Measurements from ENCODE around the gene ACADSB. TPM values are rescaled to one million over a fixed set of nuclear protein-coding genes. Genes with fewer than 3 reads are reported as not detected.

ACADSB gene
- polyA plus RNA-seq, 1 experiment, result 16.1 TPM

GRCh38 chr10:123016228-123016627 lies 7.4 kb downstream of the ACADSB start:
- DNase-seq (ENCODE audit: low read depth, low spot score), result no peak
- ChIA-PET POLR2A (no interaction called here), CTCF (interaction anchor here (0.5 kb wide), 1 partner anchor 542 kb away, joined by 8 read pairs; no protein-coding TSS in a partner anchor)
- TF ChIP-seq, protein P1, sequence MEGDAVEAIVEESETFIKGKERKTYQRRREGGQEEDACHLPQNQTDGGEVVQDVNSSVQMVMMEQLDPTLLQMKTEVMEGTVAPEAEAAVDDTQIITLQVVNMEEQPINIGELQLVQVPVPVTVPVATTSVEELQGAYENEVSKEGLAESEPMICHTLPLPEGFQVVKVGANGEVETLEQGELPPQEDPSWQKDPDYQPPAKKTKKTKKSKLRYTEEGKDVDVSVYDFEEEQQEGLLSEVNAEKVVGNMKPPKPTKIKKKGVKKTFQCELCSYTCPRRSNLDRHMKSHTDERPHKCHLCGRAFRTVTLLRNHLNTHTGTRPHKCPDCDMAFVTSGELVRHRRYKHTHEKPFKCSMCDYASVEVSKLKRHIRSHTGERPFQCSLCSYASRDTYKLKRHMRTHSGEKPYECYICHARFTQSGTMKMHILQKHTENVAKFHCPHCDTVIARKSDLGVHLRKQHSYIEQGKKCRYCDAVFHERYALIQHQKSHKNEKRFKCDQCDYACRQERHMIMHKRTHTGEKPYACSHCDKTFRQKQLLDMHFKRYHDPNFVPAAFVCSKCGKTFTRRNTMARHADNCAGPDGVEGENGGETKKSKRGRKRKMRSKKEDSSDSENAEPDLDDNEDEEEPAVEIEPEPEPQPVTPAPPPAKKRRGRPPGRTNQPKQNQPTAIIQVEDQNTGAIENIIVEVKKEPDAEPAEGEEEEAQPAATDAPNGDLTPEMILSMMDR (IDR thresholded peaks at IDR 0.05; ENCODE audit: low read depth, low read length), result no peak
- no peak overlapping the region for H3K4me3 ChIP-seq (ENCODE audit: low read depth, low read length)
- H3K9me3 ChIP-seq (ENCODE audit: control insufficient read depth, insufficient read depth, low read length), result no peaks in the 10 kb centered on the region
- no peak overlapping the region for H3K27ac ChIP-seq (ENCODE audit: low read depth, low read length)
- no peaks in the 10 kb centered on the region for H3K27me3 ChIP-seq (ENCODE audit: control insufficient read depth, insufficient read depth, low read length)

DNA sequence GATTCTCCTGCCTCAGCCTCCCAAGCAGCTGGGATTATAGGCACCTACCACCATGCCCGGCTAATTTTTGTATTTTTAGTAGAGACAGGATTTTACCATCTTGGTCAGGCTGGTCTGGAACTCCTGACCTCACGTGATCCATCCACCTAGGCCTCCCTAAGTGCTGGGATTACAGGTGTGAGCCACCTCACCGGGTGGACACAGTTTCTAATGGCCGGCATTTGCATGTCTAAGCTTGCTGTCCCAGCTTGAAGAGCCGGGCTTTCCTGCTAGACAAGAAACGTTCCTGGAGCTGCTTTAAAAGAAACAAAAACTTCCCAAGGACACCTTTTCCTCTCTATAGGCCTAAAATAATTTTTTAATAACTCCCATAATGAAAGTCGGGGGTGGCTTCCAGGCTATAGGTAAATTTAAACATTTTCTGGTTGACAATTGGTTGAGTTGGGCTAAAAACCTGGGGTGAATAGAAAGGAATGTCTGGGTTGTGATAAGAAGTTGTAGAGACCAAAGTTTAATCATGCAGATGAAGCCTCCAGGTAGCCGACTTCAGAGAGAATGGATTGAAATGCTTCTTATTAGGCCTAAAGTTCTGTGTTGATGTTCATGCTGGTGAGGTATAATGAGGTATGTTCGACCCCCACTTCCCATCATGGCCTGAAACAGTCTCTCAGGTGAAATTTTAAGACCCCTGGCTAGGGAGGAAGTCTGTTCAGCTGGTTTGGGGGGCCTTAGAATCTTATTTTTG lies 8.8 kb downstream of the ACADSB start:
- H3K27ac ChIP-seq (ENCODE audit: low read depth, low read length), result no peak overlapping the region
- TF ChIP-seq, protein P1 (IDR thresholded peaks at IDR 0.05; ENCODE audit: low read depth, low read length), result no peak
- no peak overlapping the region for H3K4me3 ChIP-seq (ENCODE audit: low read depth, low read length)
- DNase-seq (ENCODE audit: low read depth, low spot score), result no peak
- H3K9me3 ChIP-seq (ENCODE audit: control insufficient read depth, insufficient read depth, low read length), result no peaks in the 10 kb centered on the region
- POLR2A ChIA-PET, result no interaction called here
- CTCF ChIA-PET, result no interaction called here
- no peaks in the 10 kb centered on the region for H3K27me3 ChIP-seq (ENCODE audit: control insufficient read depth, insufficient read depth, low read length)

DNA sequence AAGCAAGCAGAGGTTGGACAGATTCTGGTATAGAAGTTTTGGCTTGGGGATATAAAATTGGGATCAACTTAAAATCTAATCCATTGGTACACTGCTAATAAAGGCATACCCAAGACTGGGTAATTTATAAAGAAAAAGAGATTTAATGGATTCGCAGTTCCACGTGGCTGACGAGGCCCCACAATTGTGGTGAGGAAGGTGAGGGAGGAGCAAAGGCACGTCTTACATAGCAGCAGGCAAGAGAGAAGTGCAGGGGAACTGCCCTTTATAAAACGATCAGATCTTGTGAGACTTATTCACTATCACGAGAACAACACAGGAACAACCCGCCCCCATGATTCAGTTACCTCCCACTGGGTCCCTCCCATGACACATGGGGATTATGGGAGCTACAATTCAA lies 9.7 kb downstream of the ACADSB start:
- TF ChIP-seq, protein P1 (IDR thresholded peaks at IDR 0.05; ENCODE audit: low read depth, low read length), result no peak
- H3K27me3 ChIP-seq (ENCODE audit: control insufficient read depth, insufficient read depth, low read length), result no peaks in the 10 kb centered on the region
- no peaks in the 10 kb centered on the region for H3K9me3 ChIP-seq (ENCODE audit: control insufficient read depth, insufficient read depth, low read length)
- H3K4me3 ChIP-seq (ENCODE audit: low read depth, low read length), result no peak overlapping the region
- POLR2A ChIA-PET, result no interaction called here
- H3K27ac ChIP-seq (ENCODE audit: low read depth, low read length), result no peak overlapping the region
- CTCF ChIA-PET, result no interaction called here
- no peak for DNase-seq (ENCODE audit: low read depth, low spot score)

GRCh38 chr10:123019264-123019663 lies 10.5 kb downstream of the ACADSB start:
- Histone ChIP-seq H3K4me3 (ENCODE audit: low read depth, low read length) (no peak overlapping the region), H3K9me3 (ENCODE audit: control insufficient read depth, insufficient read depth, low read length) (no peaks in the 10 kb centered on the region), H3K27me3 (ENCODE audit: control insufficient read depth, insufficient read depth, low read length) (no peaks in the 10 kb centered on the region), H3K27ac (ENCODE audit: low read depth, low read length) (no peak overlapping the region)
- TF ChIP-seq, protein P1 (IDR thresholded peaks at IDR 0.05; ENCODE audit: low read depth, low read length), result no peak
- DNase-seq (ENCODE audit: low read depth, low spot score), result no peak
- ChIA-PET POLR2A (no interaction called here), CTCF (no interaction called here)

DNA sequence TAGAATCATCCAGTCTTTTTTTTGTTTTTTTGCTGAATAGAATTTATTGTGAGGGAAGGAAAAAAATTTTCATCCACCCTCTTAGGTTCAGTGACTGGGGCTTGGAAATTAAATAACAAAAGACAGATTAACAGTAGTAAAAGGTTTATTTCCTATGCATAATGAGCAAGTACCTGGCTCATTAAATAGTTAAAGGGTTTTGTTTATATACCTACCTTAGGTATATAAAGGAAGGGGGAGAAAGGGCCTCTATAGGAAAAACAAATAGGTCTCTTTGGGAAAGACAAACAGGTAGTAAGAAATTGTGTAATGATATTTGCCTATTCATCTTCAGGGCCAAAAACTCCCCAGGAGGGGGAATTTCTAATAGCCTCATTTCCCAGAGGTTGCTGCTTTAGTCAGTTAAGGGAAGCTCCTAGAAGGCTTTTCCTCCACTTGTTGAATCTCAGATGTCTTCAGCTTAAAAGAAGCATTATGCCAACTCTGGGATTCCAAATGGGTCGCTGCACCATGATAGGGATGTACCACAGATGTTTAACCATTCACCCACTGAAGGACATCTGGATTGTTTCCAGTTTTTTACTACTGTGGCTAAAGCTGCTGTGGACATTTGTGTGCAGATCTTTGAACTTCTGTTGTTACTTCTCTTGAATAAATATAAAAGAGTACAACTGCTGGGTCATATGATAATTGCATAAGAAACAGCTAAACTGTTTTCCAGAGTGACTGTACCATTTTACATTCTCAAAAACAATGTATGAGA lies 11.3 kb downstream of the ACADSB start:
- CTCF ChIA-PET, result interaction anchor here (0.6 to 3.3 kb wide), 6 partner anchors 10 to 25 kb away, joined by 3 to 17 read pairs (median 10); no protein-coding TSS in a partner anchor

More for the DNA sequence above, 11.3 kb downstream of the ACADSB start:
- Histone ChIP-seq H3K27ac (ENCODE audit: low read depth, low read length) (no peak overlapping the region), H3K4me3 (ENCODE audit: low read depth, low read length) (no peak overlapping the region), H3K9me3 (ENCODE audit: control insufficient read depth, insufficient read depth, low read length) (no peaks in the 10 kb centered on the region), H3K27me3 (ENCODE audit: control insufficient read depth, insufficient read depth, low read length) (no peaks in the 10 kb centered on the region)
- POLR2A ChIA-PET, result interaction anchor here (0.6 kb wide), 1 partner anchor 9 kb away, joined by 3 read pairs; no protein-coding TSS in a partner anchor
- TF ChIP-seq, protein P1 (IDR thresholded peaks at IDR 0.05; ENCODE audit: low read depth, low read length), result no peak
- DNase-seq (ENCODE audit: low read depth, low spot score), result no peak
